Upper lobe of left lung (tissue), 6 donors: ENCODE results near the gene ARVCF. TPM values are rescaled to one million over a fixed set of nuclear protein-coding genes. Genes with fewer than 3 reads are reported as not detected.

ENCODE experiments used
- ATAC-seq, 2 donors: fragments of 200-7000 bp; cut with Tn5 transposase; one replicate each; pipeline ENCODE4 v1.9.1; 2022; ENCODE audit warnings: mild to moderate bottlenecking in 2 of 2, moderate library complexity in 2 of 2; ENCODE audit not compliant: low FRiP score in 2 of 2
- DNase-seq, 2 donors: peaks; one replicate each; pipeline ENCODE4 v3.0.0-alpha.2; 2019 to 2020
- H3K27ac ChIP-seq, 4 donors: fragments of 200-600 bp; sonication (generic); one replicate each; pipeline ENCODE4 v1.5.1; 2016 to 2019
- H3K27me3 ChIP-seq, 4 donors: fragments of 200-600 bp; sonication (generic); one replicate each; pipeline ENCODE4 v1.5.1; 2017 to 2019
- H3K36me3 ChIP-seq, 4 donors: fragments of 200-600 bp; sonication (generic); one replicate each; pipeline ENCODE4 v1.5.1; 2016 to 2019
- H3K4me1 ChIP-seq, 4 donors: fragments of 200-600 bp; sonication (generic); one replicate each; pipeline ENCODE4 v1.5.1; 2018 to 2019
- H3K4me3 ChIP-seq, 4 donors: fragments of 200-600 bp; sonication (generic); one replicate each; pipeline ENCODE4 v1.5.1; 2017 to 2019; ENCODE audit warnings: mild to moderate bottlenecking in 2 of 4, moderate library complexity in 1 of 4
- H3K9me3 ChIP-seq, 4 donors: fragments of 200-600 bp; sonication (generic); one replicate each; pipeline ENCODE4 v1.5.1; 2018 to 2019
- EP300 ChIP-seq, 4 donors: sonication (generic); formaldehyde crosslinking; IDR thresholded peaks; one replicate each; pipeline ENCODE4 v1.5.1; 2017; ENCODE audit warnings: antibody characterized with exemption in 4 of 4, control low read depth in 2 of 4
- POLR2A ChIP-seq, 4 donors: fragments of 450-650 bp; IDR thresholded peaks; one replicate each; pipeline ENCODE4 v1.5.1; 2016 to 2017; ENCODE audit warnings: antibody characterized with exemption in 4 of 4, mild to moderate bottlenecking in 2 of 4
- POLR2AphosphoS5 ChIP-seq, 2 donors: sonication (generic); formaldehyde crosslinking; IDR thresholded peaks; one replicate each; pipeline ENCODE4 v1.5.1; 2017; ENCODE audit warnings: antibody characterized with exemption in 2 of 2
- WGBS, 2 donors: methylation state at CpG; one replicate each; pipeline ENCODE4 v1.1.5; 2017 to 2018; 5-methylcytosine and 5-hydroxymethylcytosine counted together
- total RNA-seq, 6 donors: library from RNA; depleted of rRNA in 4 of 6; stranded (reverse); fragments of >200 nt in 4 of 6; gene quantifications; one replicate each; pipeline versions ENCODE4 v1.1.0 to v1.2.1, GENCODE V29; 2016 to 2021
- TF ChIP-seq, protein P1 (sequence below), 6 experiments: fragments of 450-650 bp in 4 of 6; fragments of 200-600 bp in 2 of 6; sonication (generic) in 2 of 6; IDR thresholded peaks; one replicate each; pipeline ENCODE4 v1.5.1; 2016 to 2019; ENCODE audit warnings: antibody characterized with exemption in 6 of 6
- donor health status: DM: no; HTN: no; CAD: no; lungs with moderate emphysema.
- donor health status: DM: no; HTN: yes; CAD: no; lungs with severe emphysema.

Gene ARVCF
- total RNA-seq, 6 donors from 2014 or later = 18.5 to 54.5 (median 22.8) TPM

DNA sequence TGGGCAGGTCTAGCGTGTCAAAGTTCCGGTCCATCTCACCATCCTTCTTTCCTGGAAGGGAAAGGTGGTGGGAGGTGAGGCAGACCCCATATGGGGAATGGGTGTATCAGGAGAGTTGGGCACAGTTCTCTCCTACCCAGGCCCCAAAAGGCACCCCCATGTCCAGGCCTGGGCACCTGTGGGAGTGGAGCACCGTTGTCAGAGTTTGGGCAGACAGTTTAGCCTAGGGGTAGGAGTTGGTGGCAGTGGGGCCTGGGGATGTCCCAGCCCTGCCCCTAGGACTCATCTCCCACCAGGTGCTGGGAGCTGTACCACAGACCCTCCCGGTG lies 41.0 kb downstream of the ARVCF start:
- WGBS, 2 donors = 50 to 70% methylated on average over 1 to 4 of the region's 4 CpGs
- Histone ChIP-seq H3K27me3 (no peaks in the 10 kb centered on the region), H3K4me3 (no peak overlapping the region), H3K4me1 (peaks cover 15 to 28% (median 20%) of the 10 kb centered on the region in 4 donors), H3K27ac (no peak overlapping the region), H3K9me3 (no peaks in the 10 kb centered on the region), H3K36me3 (peaks cover 0 to 56% (median 23%) of the 10 kb centered on the region in 4 donors)
- no peak for ATAC-seq
- peak in 1 of 2 donors; percentile 30 for DNase-seq
- TF ChIP-seq POLR2AphosphoS5 (IDR thresholded peaks at IDR 0.05) = no peak
- no peak for TF ChIP-seq POLR2A (IDR thresholded peaks at IDR 0.05)
- TF ChIP-seq, protein P1, sequence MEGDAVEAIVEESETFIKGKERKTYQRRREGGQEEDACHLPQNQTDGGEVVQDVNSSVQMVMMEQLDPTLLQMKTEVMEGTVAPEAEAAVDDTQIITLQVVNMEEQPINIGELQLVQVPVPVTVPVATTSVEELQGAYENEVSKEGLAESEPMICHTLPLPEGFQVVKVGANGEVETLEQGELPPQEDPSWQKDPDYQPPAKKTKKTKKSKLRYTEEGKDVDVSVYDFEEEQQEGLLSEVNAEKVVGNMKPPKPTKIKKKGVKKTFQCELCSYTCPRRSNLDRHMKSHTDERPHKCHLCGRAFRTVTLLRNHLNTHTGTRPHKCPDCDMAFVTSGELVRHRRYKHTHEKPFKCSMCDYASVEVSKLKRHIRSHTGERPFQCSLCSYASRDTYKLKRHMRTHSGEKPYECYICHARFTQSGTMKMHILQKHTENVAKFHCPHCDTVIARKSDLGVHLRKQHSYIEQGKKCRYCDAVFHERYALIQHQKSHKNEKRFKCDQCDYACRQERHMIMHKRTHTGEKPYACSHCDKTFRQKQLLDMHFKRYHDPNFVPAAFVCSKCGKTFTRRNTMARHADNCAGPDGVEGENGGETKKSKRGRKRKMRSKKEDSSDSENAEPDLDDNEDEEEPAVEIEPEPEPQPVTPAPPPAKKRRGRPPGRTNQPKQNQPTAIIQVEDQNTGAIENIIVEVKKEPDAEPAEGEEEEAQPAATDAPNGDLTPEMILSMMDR (IDR thresholded peaks at IDR 0.05) = no peak
- no peak for TF ChIP-seq EP300 (IDR thresholded peaks at IDR 0.05)

DNA sequence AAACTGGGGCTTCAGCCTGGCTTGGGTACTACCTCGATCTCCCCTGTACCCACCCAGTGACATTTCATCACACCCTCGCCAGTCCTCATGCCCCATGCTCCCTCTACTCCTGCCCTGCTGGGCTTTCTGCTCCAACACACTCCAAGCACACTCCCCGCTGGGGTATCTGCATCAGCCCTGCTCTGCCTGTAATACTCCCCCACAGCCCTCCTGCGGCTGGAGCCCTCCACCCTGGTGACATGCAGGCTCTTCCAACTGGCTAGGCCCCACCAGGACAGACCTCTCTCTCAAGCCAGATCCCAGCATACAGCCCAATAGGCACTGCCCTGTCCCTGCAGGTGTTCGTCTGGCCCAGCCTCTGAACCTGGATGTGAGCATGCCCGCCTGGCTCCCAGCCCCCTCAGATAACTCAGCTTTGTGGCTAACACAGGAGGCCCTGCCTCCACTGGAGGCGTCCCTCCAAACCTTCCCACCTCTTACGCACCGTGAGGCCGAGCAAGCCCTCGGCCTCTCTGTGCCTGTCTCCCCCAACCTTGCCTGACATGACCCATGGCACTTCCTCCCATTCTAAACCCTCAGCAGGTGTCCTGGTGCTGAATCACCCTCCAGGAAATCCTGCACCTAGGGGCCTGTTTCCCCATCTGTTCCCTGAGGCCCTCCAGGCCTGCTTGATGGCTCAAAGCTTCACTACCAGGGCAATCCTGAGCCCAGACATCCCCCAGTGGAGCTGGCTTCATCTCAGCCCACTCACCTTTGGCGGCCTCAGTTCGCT lies 41.5 kb downstream of the ARVCF start:
- H3K27me3 ChIP-seq = no peaks in the 10 kb centered on the region
- peak in 1 of 2 donors; percentile 19 for DNase-seq
- peaks cover 16 to 30% (median 24%) of the 10 kb centered on the region in 4 donors for H3K4me1 ChIP-seq
- H3K27ac ChIP-seq = peak overlapping the region in 1 of 4 donors; percentile 25
- no peaks in the 10 kb centered on the region for H3K9me3 ChIP-seq
- 61 to 76% methylated on average over 11 to 12 of the region's 13 CpGs for WGBS, 2 donors
- H3K36me3 ChIP-seq = peaks cover 0 to 51% (median 21%) of the 10 kb centered on the region in 4 donors
- ATAC-seq = no peak
- TF ChIP-seq, protein P1 (IDR thresholded peaks at IDR 0.05) = no peak
- TF ChIP-seq EP300 (IDR thresholded peaks at IDR 0.05) (no peak), POLR2AphosphoS5 (IDR thresholded peaks at IDR 0.05) (no peak), POLR2A (IDR thresholded peaks at IDR 0.05) (no peak)
- no peak overlapping the region for H3K4me3 ChIP-seq

- Histone ChIP-seq H3K9me3 (no peaks in the 10 kb centered on the region), H3K27me3 (no peaks in the 10 kb centered on the region), H3K4me1 (peaks cover 16 to 30% (median 24%) of the 10 kb centered on the region in 4 donors), H3K36me3 (peaks cover 0 to 50% (median 21%) of the 10 kb centered on the region in 4 donors), H3K27ac (peak overlapping the region in 1 of 4 donors; percentile 25), H3K4me3 (no peak overlapping the region)
- WGBS, 2 donors = 60 to 70% methylated on average over 10 to 11 of the region's 11 CpGs
- peak in 1 of 2 donors; percentile 24 for ATAC-seq
- TF ChIP-seq EP300 (IDR thresholded peaks at IDR 0.05) = no peak
- no peak for TF ChIP-seq POLR2AphosphoS5 (IDR thresholded peaks at IDR 0.05)
- no peak for TF ChIP-seq POLR2A (IDR thresholded peaks at IDR 0.05)
- TF ChIP-seq, protein P1 (IDR thresholded peaks at IDR 0.05) = no peak
- DNase-seq = peak in 1 of 2 donors; percentile 31
Observed at GRCh38 chr22:19974268-19974861, 42.3 kb downstream of the ARVCF start.

- no peak overlapping the region for H3K27ac ChIP-seq
- DNase-seq (peak in 1 of 2 donors; percentile 72), ATAC-seq (no peak)
- H3K36me3 ChIP-seq = peaks cover 5 to 50% (median 23%) of the 10 kb centered on the region in 4 donors
- H3K4me1 ChIP-seq = peaks cover 16 to 30% (median 24%) of the 10 kb centered on the region in 4 donors
- WGBS, 2 donors = 95 to 97% methylated on average over 39 to 40 of the region's 46 CpGs
- no peaks in the 10 kb centered on the region for H3K9me3 ChIP-seq
- no peak overlapping the region for H3K4me3 ChIP-seq
- H3K27me3 ChIP-seq = no peaks in the 10 kb centered on the region
- TF ChIP-seq POLR2AphosphoS5 (IDR thresholded peaks at IDR 0.05) (no peak), POLR2A (IDR thresholded peaks at IDR 0.05) (no peak), EP300 (IDR thresholded peaks at IDR 0.05) (no peak)
- TF ChIP-seq, protein P1 (IDR thresholded peaks at IDR 0.05) = no peak
Observed at GRCh38 chr22:19973551-19974267, 42.9 kb downstream of the ARVCF start.
